GM13977 (cell line): ENCODE results near the gene PAQR4.
A peak's percentile ranks its signal among the peaks of the same experiment; 100 is the strongest.

Source experiments
- DNase-seq: peaks from one replicate; pipeline ENCODE4 v3.0.0; 2012; ENCODE audit warnings: low spot score
- CTCF ChIP-seq: IDR thresholded peaks from 2 replicates; pipeline ENCODE4 v1.5.1; 2012; ENCODE audit warnings: mild to moderate bottlenecking, control low read depth; ENCODE audit not compliant: insufficient read depth; ENCODE audit errors: extremely low read depth, missing control alignments
- in situ Hi-C: fragments of 300-500 bp; cut with MboI; formaldehyde crosslinking; loops from one replicate; pipeline ENCODE4 v1.12.0; 2022; ENCODE audit warnings: low sequenced_read_pairs, low pct_unique_long_range_greater_than_20kb, mixed read lengths, inconsistent platforms; ENCODE audit not compliant: unreplicated experiment

The PAQR4 gene

GRCh38 chr16:3015865-3016521, 46.8 kb downstream of the PAQR4 start:
- TF ChIP-seq CTCF = no peak
- in situ Hi-C loops = no loop called here
- no peak for DNase-seq

GRCh38 chr16:3017344-3017743, 48.2 kb downstream of the PAQR4 start:
- in situ Hi-C loops = no loop called here
- no peak for DNase-seq
- TF ChIP-seq CTCF = no peak

GRCh38 chr16:3017794-3018506, 48.8 kb downstream of the PAQR4 start, which contains the start of gene CLDN6:
TSS of gene CLDN6 (minus strand) at chr16:3018183. CDS start at chr16:3016021, 2,162 bp downstream.
- in situ Hi-C loops = no loop called here

GRCh38 chr16:3019594-3020246, 50.6 kb downstream of the PAQR4 start:
- in situ Hi-C loops = no loop called here
- no peak for TF ChIP-seq CTCF
- no peak for DNase-seq

More at GRCh38 chr16:3017794-3018506, 48.8 kb downstream of the PAQR4 start, which contains the start of gene CLDN6:
- peak; percentile 68 for DNase-seq
- peak; percentile 47 for TF ChIP-seq CTCF

GRCh38 chr16:3020247-3020603, 51.1 kb downstream of the PAQR4 start, which contains the start of gene TNFRSF12A:
TSS of gene TNFRSF12A (plus strand) at chr16:3020368. CDS start at chr16:3020398, 30 bp downstream.
- in situ Hi-C loops = no loop called here
- DNase-seq = peak; percentile 95
- TF ChIP-seq CTCF = no peak

- in situ Hi-C loops = no loop called here
- DNase-seq = no peak
- TF ChIP-seq CTCF = no peak
Observed at GRCh38 chr16:3020604-3021448, 51.7 kb downstream of the PAQR4 start.
